Inferior parietal cortex (tissue), 1 donor: ENCODE data around the gene WDR89.
"Not testable (repeated sequence)": the region's sequence is repeated elsewhere in the genome, so short reads cannot be mapped to it uniquely, and the experiment has no call there.

ENCODE experiments used
- DNase-seq: peaks from one replicate; pipeline ENCODE4 v3.0.0-alpha.2; 2016; ENCODE audit errors: extremely low spot score

Gene WDR89

GRCh38 chr14:63654346-63654745 is 12.7 kb upstream of the WDR89 start:
- no peak for DNase-seq

- no peak for DNase-seq
Observed at GRCh38 chr14:63652406-63652805, 10.7 kb upstream of the WDR89 start.

- DNase-seq, result peak; percentile 34
Observed at GRCh38 chr14:63650256-63650952, 8.7 kb upstream of the WDR89 start.

- DNase-seq, result no peak
Observed at GRCh38 chr14:63647696-63648410, 6.2 kb upstream of the WDR89 start.

- DNase-seq, result no peak
Observed at GRCh38 chr14:63644741-63645140, 3.1 kb upstream of the WDR89 start.

- DNase-seq, result no peak
Observed at GRCh38 chr14:63642656-63643382, 1.1 kb upstream of the WDR89 start.

- DNase-seq, result peak; percentile 98
Observed at GRCh38 chr14:63642229-63642611, 549 bp upstream of the WDR89 start.

GRCh38 chr14:63638493-63638892 is 3.2 kb downstream of the WDR89 start:
- no peak for DNase-seq

GRCh38 chr14:63636094-63636635 is 5.5 kb downstream of the WDR89 start:
- DNase-seq, result not testable (repeated sequence)

GRCh38 chr14:63633801-63634200 is 7.9 kb downstream of the WDR89 start:
- no peak for DNase-seq

GRCh38 chr14:63632932-63633514 is 8.6 kb downstream of the WDR89 start:
- no peak for DNase-seq

GRCh38 chr14:63624701-63625100 is 17.0 kb downstream of the WDR89 start:
- DNase-seq, result no peak

- DNase-seq, result no peak
Observed at GRCh38 chr14:63624203-63624602, 17.5 kb downstream of the WDR89 start.

- not testable (repeated sequence) for DNase-seq
Observed at GRCh38 chr14:63621975-63622374, 19.7 kb downstream of the WDR89 start.

- DNase-seq, result no peak
Observed at GRCh38 chr14:63616015-63616414, 25.7 kb downstream of the WDR89 start.

- DNase-seq, result peak; percentile 27
Observed at GRCh38 chr14:63614679-63615363, 26.9 kb downstream of the WDR89 start.

- no peak for DNase-seq
Observed at GRCh38 chr14:63611078-63611477, 30.6 kb downstream of the WDR89 start.

GRCh38 chr14:63605041-63605532 is 36.6 kb downstream of the WDR89 start:
- DNase-seq, result no peak

GRCh38 chr14:63604626-63605025 is 37.0 kb downstream of the WDR89 start:
- DNase-seq, result no peak

- no peak for DNase-seq
Observed at GRCh38 chr14:63603749-63604277, 37.9 kb downstream of the WDR89 start.

GRCh38 chr14:63598807-63599206 is 42.9 kb downstream of the WDR89 start:
- peak; percentile 65 for DNase-seq
